ENCODE data around the gene ADARB1. TPM values are rescaled to one million over a fixed set of nuclear protein-coding genes. Genes with fewer than 3 reads are reported as not detected.

ADARB1 gene
- polyA plus RNA-seq, 4 donors: 1.1 to 8.3 (median 3.8) TPM

GRCh38 chr21:45209685-45210284 is 135.4 kb downstream of the ADARB1 start:
- 78 to 93% (median 86%) methylated on average over 8 of the region's 8 CpGs for WGBS, 3 donors
- DNase-seq (no peak), FAIRE-seq (no peak)
- no peaks in the 10 kb centered on the region for H3K27me3 ChIP-seq (ENCODE audit: control insufficient read depth in 3 of 3, insufficient read depth in 3 of 3, low read length in 3 of 3)
- H3K4me1 ChIP-seq (ENCODE audit: control insufficient read depth in 3 of 3, insufficient read depth in 2 of 3, low read depth in 1 of 3, low read length in 2 of 3): no peaks in the 10 kb centered on the region
- no peak overlapping the region for H3K4me3 ChIP-seq (ENCODE audit: low read depth in 1 of 3, low read length in 3 of 3)
- H3K36me3 ChIP-seq (ENCODE audit: control insufficient read depth in 3 of 3, insufficient read depth in 2 of 3, low read depth in 1 of 3, low read length in 3 of 3): peaks cover 0 to 12% (median 0%) of the 10 kb centered on the region in 3 donors
- no peak overlapping the region for H3K27ac ChIP-seq (ENCODE audit: low read depth in 1 of 3, low read length in 2 of 3)
- H3K9me3 ChIP-seq (ENCODE audit: control insufficient read depth in 2 of 2, insufficient read depth in 1 of 2, low read depth in 1 of 2, low read length in 1 of 2): no peaks in the 10 kb centered on the region

- H3K36me3 ChIP-seq (ENCODE audit: control insufficient read depth in 3 of 3, insufficient read depth in 2 of 3, low read depth in 1 of 3, low read length in 3 of 3): peaks cover 0 to 12% (median 0%) of the 10 kb centered on the region in 3 donors
- DNase-seq: no peak
- no peak for FAIRE-seq
These were observed 136.1 kb downstream of the ADARB1 start for GRCh38 chr21:45210461-45210983.

GRCh38 chr21:45211661-45212060 is 137.3 kb downstream of the ADARB1 start:
- no peaks in the 10 kb centered on the region for H3K27me3 ChIP-seq (ENCODE audit: control insufficient read depth in 3 of 3, insufficient read depth in 3 of 3, low read length in 3 of 3)
- H3K4me1 ChIP-seq (ENCODE audit: control insufficient read depth in 3 of 3, insufficient read depth in 2 of 3, low read depth in 1 of 3, low read length in 2 of 3): no peaks in the 10 kb centered on the region
- DNase-seq: no peak
- H3K36me3 ChIP-seq (ENCODE audit: control insufficient read depth in 3 of 3, insufficient read depth in 2 of 3, low read depth in 1 of 3, low read length in 3 of 3): peaks cover 0 to 12% (median 0%) of the 10 kb centered on the region in 3 donors
- H3K27ac ChIP-seq (ENCODE audit: low read depth in 1 of 3, low read length in 2 of 3): no peak overlapping the region
- no peak overlapping the region for H3K4me3 ChIP-seq (ENCODE audit: low read depth in 1 of 3, low read length in 3 of 3)
- WGBS, 3 donors: 73 to 85% (median 83%) methylated on average over 9 of the region's 9 CpGs
- no peaks in the 10 kb centered on the region for H3K9me3 ChIP-seq (ENCODE audit: control insufficient read depth in 2 of 2, insufficient read depth in 1 of 2, low read depth in 1 of 2, low read length in 1 of 2)
- no peak for FAIRE-seq

More at GRCh38 chr21:45210461-45210983, 136.1 kb downstream of the ADARB1 start:
- Histone ChIP-seq H3K4me1 (ENCODE audit: control insufficient read depth in 3 of 3, insufficient read depth in 2 of 3, low read depth in 1 of 3, low read length in 2 of 3) (no peaks in the 10 kb centered on the region), H3K4me3 (ENCODE audit: low read depth in 1 of 3, low read length in 3 of 3) (no peak overlapping the region), H3K9me3 (ENCODE audit: control insufficient read depth in 2 of 2, insufficient read depth in 1 of 2, low read depth in 1 of 2, low read length in 1 of 2) (no peaks in the 10 kb centered on the region), H3K27ac (ENCODE audit: low read depth in 1 of 3, low read length in 2 of 3) (no peak overlapping the region), H3K27me3 (ENCODE audit: control insufficient read depth in 3 of 3, insufficient read depth in 3 of 3, low read length in 3 of 3) (no peaks in the 10 kb centered on the region)
- 93 to 95% (median 94%) methylated on average over 12 of the region's 12 CpGs for WGBS, 3 donors

- H3K27ac ChIP-seq (ENCODE audit: low read depth in 1 of 3, low read length in 2 of 3): no peak overlapping the region
- no peak overlapping the region for H3K4me3 ChIP-seq (ENCODE audit: low read depth in 1 of 3, low read length in 3 of 3)
- no peaks in the 10 kb centered on the region for H3K9me3 ChIP-seq (ENCODE audit: control insufficient read depth in 2 of 2, insufficient read depth in 1 of 2, low read depth in 1 of 2, low read length in 1 of 2)
- H3K4me1 ChIP-seq (ENCODE audit: control insufficient read depth in 3 of 3, insufficient read depth in 2 of 3, low read depth in 1 of 3, low read length in 2 of 3): no peaks in the 10 kb centered on the region
- H3K27me3 ChIP-seq (ENCODE audit: control insufficient read depth in 3 of 3, insufficient read depth in 3 of 3, low read length in 3 of 3): no peaks in the 10 kb centered on the region
- H3K36me3 ChIP-seq (ENCODE audit: control insufficient read depth in 3 of 3, insufficient read depth in 2 of 3, low read depth in 1 of 3, low read length in 3 of 3): peaks cover 0 to 8% (median 0%) of the 10 kb centered on the region in 3 donors
- FAIRE-seq (no peak), DNase-seq (no peak)
- WGBS, 3 donors: 69 to 92% (median 91%) methylated on average over 2 of the region's 2 CpGs
These were observed 139.0 kb downstream of the ADARB1 start for GRCh38 chr21:45213392-45213791.

- Histone ChIP-seq H3K36me3 (ENCODE audit: control insufficient read depth in 3 of 3, insufficient read depth in 2 of 3, low read depth in 1 of 3, low read length in 3 of 3) (peaks cover 0 to 9% (median 0%) of the 10 kb centered on the region in 3 donors), H3K27me3 (ENCODE audit: control insufficient read depth in 3 of 3, insufficient read depth in 3 of 3, low read length in 3 of 3) (no peaks in the 10 kb centered on the region), H3K4me3 (ENCODE audit: low read depth in 1 of 3, low read length in 3 of 3) (no peak overlapping the region), H3K27ac (ENCODE audit: low read depth in 1 of 3, low read length in 2 of 3) (no peak overlapping the region), H3K9me3 (ENCODE audit: control insufficient read depth in 2 of 2, insufficient read depth in 1 of 2, low read depth in 1 of 2, low read length in 1 of 2) (no peaks in the 10 kb centered on the region), H3K4me1 (ENCODE audit: control insufficient read depth in 3 of 3, insufficient read depth in 2 of 3, low read depth in 1 of 3, low read length in 2 of 3) (no peaks in the 10 kb centered on the region)
- FAIRE-seq (no peak), DNase-seq (no peak)
- whole genome bisulfite sequencing, 3 donors: 68 to 82% (median 75%) methylated on average over 2 of the region's 2 CpGs
These were observed 140.8 kb downstream of the ADARB1 start for GRCh38 chr21:45215213-45215612.

GRCh38 chr21:45217010-45217409 is 142.6 kb downstream of the ADARB1 start:
- DNase-seq (no peak), FAIRE-seq (no peak)
- H3K27me3 ChIP-seq (ENCODE audit: control insufficient read depth in 3 of 3, insufficient read depth in 3 of 3, low read length in 3 of 3): no peaks in the 10 kb centered on the region
- no peaks in the 10 kb centered on the region for H3K9me3 ChIP-seq (ENCODE audit: control insufficient read depth in 2 of 2, insufficient read depth in 1 of 2, low read depth in 1 of 2, low read length in 1 of 2)
- no peak overlapping the region for H3K4me3 ChIP-seq (ENCODE audit: low read depth in 1 of 3, low read length in 3 of 3)
- no peak overlapping the region for H3K27ac ChIP-seq (ENCODE audit: low read depth in 1 of 3, low read length in 2 of 3)
- H3K36me3 ChIP-seq (ENCODE audit: control insufficient read depth in 3 of 3, insufficient read depth in 2 of 3, low read depth in 1 of 3, low read length in 3 of 3): peaks cover 0 to 15% (median 0%) of the 10 kb centered on the region in 3 donors
- no peaks in the 10 kb centered on the region for H3K4me1 ChIP-seq (ENCODE audit: control insufficient read depth in 3 of 3, insufficient read depth in 2 of 3, low read depth in 1 of 3, low read length in 2 of 3)
- 75 to 84% (median 82%) methylated on average over 1 of the region's 1 CpG for WGBS, 3 donors

GRCh38 chr21:45219517-45219916 is 145.1 kb downstream of the ADARB1 start:
- Histone ChIP-seq H3K9me3 (ENCODE audit: control insufficient read depth in 2 of 2, insufficient read depth in 1 of 2, low read depth in 1 of 2, low read length in 1 of 2) (no peaks in the 10 kb centered on the region), H3K36me3 (ENCODE audit: control insufficient read depth in 3 of 3, insufficient read depth in 2 of 3, low read depth in 1 of 3, low read length in 3 of 3) (peaks cover 0 to 16% (median 0%) of the 10 kb centered on the region in 3 donors), H3K27me3 (ENCODE audit: control insufficient read depth in 3 of 3, insufficient read depth in 3 of 3, low read length in 3 of 3) (no peaks in the 10 kb centered on the region), H3K4me3 (ENCODE audit: low read depth in 1 of 3, low read length in 3 of 3) (no peak overlapping the region), H3K27ac (ENCODE audit: low read depth in 1 of 3, low read length in 2 of 3) (no peak overlapping the region), H3K4me1 (ENCODE audit: control insufficient read depth in 3 of 3, insufficient read depth in 2 of 3, low read depth in 1 of 3, low read length in 2 of 3) (no peaks in the 10 kb centered on the region)
- FAIRE-seq (no peak), DNase-seq (no peak)
- 90 to 93% (median 92%) methylated on average over 6 of the region's 6 CpGs for WGBS, 3 donors

GRCh38 chr21:45220071-45220481 is 145.7 kb downstream of the ADARB1 start:
- Histone ChIP-seq H3K27ac (ENCODE audit: low read depth in 1 of 3, low read length in 2 of 3) (no peak overlapping the region), H3K27me3 (ENCODE audit: control insufficient read depth in 3 of 3, insufficient read depth in 3 of 3, low read length in 3 of 3) (no peaks in the 10 kb centered on the region), H3K36me3 (ENCODE audit: control insufficient read depth in 3 of 3, insufficient read depth in 2 of 3, low read depth in 1 of 3, low read length in 3 of 3) (peaks cover 0 to 16% (median 0%) of the 10 kb centered on the region in 3 donors), H3K4me3 (ENCODE audit: low read depth in 1 of 3, low read length in 3 of 3) (no peak overlapping the region), H3K9me3 (ENCODE audit: control insufficient read depth in 2 of 2, insufficient read depth in 1 of 2, low read depth in 1 of 2, low read length in 1 of 2) (no peaks in the 10 kb centered on the region), H3K4me1 (ENCODE audit: control insufficient read depth in 3 of 3, insufficient read depth in 2 of 3, low read depth in 1 of 3, low read length in 2 of 3) (no peaks in the 10 kb centered on the region)
- 81 to 89% (median 87%) methylated on average over 4 of the region's 4 CpGs for WGBS, 3 donors
- no peak for DNase-seq
- FAIRE-seq: no peak
